ENCODE measurements around the gene ZNF407. TPM values are rescaled to one million over a fixed set of nuclear protein-coding genes. Genes with fewer than 3 reads are reported as not detected.

The ZNF407 gene
- total RNA-seq, 1 donor from 2014 or later, result 26.7 TPM

GRCh38 chr18:74796841-74797576 lies 199.3 kb downstream of the ZNF407 start:
- H3K27ac Mint-ChIP-seq, result no peak overlapping the region
- POLR2A ChIA-PET, result interaction anchor here (1.1 kb wide), 1 partner anchor 10 kb away, joined by 3 read pairs; no protein-coding TSS in a partner anchor
- peaks cover 22% of the 10 kb centered on the region for H3K4me1 Mint-ChIP-seq
- H3K27me3 Mint-ChIP-seq, result no peaks in the 10 kb centered on the region
- intact Hi-C loops (cut with micrococcal nuclease), result no loop called here
- ATAC-seq (ENCODE audit: low read depth), result no peak
- H3K36me3 Mint-ChIP-seq (ENCODE audit: low read depth), result no peaks in the 10 kb centered on the region
- CTCF ChIA-PET, result interaction anchor here (1.0 kb wide), 1 partner anchor 17 kb away, joined by 3 read pairs; no protein-coding TSS in a partner anchor
- no peak overlapping the region for H3K4me3 Mint-ChIP-seq
- no peak for TF ChIP-seq CTCF (IDR thresholded peaks at IDR 0.05)
- DNase-seq, result no peak
- H3K9me3 Mint-ChIP-seq, result no peaks in the 10 kb centered on the region

GRCh38 chr18:74797577-74798151 lies 200.0 kb downstream of the ZNF407 start:
- TF ChIP-seq CTCF (IDR thresholded peaks at IDR 0.05), result no peak
- H3K4me1 Mint-ChIP-seq, result peaks cover 22% of the 10 kb centered on the region
- no peak overlapping the region for H3K27ac Mint-ChIP-seq
- ChIA-PET POLR2A (no interaction called here), CTCF (no interaction called here)
- H3K9me3 Mint-ChIP-seq, result no peaks in the 10 kb centered on the region
- H3K4me3 Mint-ChIP-seq, result no peak overlapping the region
- intact Hi-C loops (cut with micrococcal nuclease), result no loop called here
- no peak for DNase-seq
- no peaks in the 10 kb centered on the region for H3K27me3 Mint-ChIP-seq
- ATAC-seq (ENCODE audit: low read depth), result no peak
- H3K36me3 Mint-ChIP-seq (ENCODE audit: low read depth), result no peaks in the 10 kb centered on the region

- Mint-ChIP-seq H3K4me1 (peaks cover 22% of the 10 kb centered on the region), H3K36me3 (ENCODE audit: low read depth) (no peaks in the 10 kb centered on the region), H3K27ac (no peak overlapping the region), H3K27me3 (no peaks in the 10 kb centered on the region), H3K4me3 (no peak overlapping the region), H3K9me3 (no peaks in the 10 kb centered on the region)
- DNase-seq (no peak), ATAC-seq (ENCODE audit: low read depth) (no peak)
- ChIA-PET CTCF (no interaction called here), POLR2A (no interaction called here)
- intact Hi-C loops (cut with micrococcal nuclease), result no loop called here
- no peak for TF ChIP-seq CTCF (IDR thresholded peaks at IDR 0.05)
These were observed 201.9 kb downstream of the ZNF407 start for GRCh38 chr18:74799542-74799941.

- TF ChIP-seq CTCF (IDR thresholded peaks at IDR 0.05), result no peak
- ATAC-seq (ENCODE audit: low read depth), result no peak
- intact Hi-C loops (cut with micrococcal nuclease), result no loop called here
- no peak for DNase-seq
- Mint-ChIP-seq H3K4me1 (peaks cover 22% of the 10 kb centered on the region), H3K9me3 (no peaks in the 10 kb centered on the region), H3K36me3 (ENCODE audit: low read depth) (no peaks in the 10 kb centered on the region), H3K27me3 (no peaks in the 10 kb centered on the region), H3K4me3 (no peak overlapping the region), H3K27ac (no peak overlapping the region)
- ChIA-PET POLR2A (no interaction called here), CTCF (no interaction called here)
These were observed 202.4 kb downstream of the ZNF407 start for GRCh38 chr18:74800098-74800497.

- DNase-seq (no peak), ATAC-seq (ENCODE audit: low read depth) (no peak)
- H3K27me3 Mint-ChIP-seq, result no peaks in the 10 kb centered on the region
These were observed 205.4 kb downstream of the ZNF407 start for GRCh38 chr18:74803117-74803516.

More at GRCh38 chr18:74803117-74803516, 205.4 kb downstream of the ZNF407 start:
- CTCF ChIA-PET, result no interaction called here
- H3K36me3 Mint-ChIP-seq (ENCODE audit: low read depth), result no peaks in the 10 kb centered on the region
- TF ChIP-seq CTCF (IDR thresholded peaks at IDR 0.05), result no peak
- H3K9me3 Mint-ChIP-seq, result no peaks in the 10 kb centered on the region
- H3K27ac Mint-ChIP-seq, result no peak overlapping the region
- H3K4me3 Mint-ChIP-seq, result no peak overlapping the region
- peaks cover 21% of the 10 kb centered on the region for H3K4me1 Mint-ChIP-seq
- intact Hi-C loops (cut with micrococcal nuclease), result no loop called here
- POLR2A ChIA-PET, result no interaction called here
